Astrocyte (in vitro differentiated cells and primary cell): ENCODE measurements around the gene BRICD5. TPM values are rescaled to one million over a fixed set of nuclear protein-coding genes. Genes with fewer than 3 reads are reported as not detected.

ENCODE experiments used
- DNase-seq: peaks from one replicate; pipeline ENCODE4 v3.0.0-alpha.2; 2010; ENCODE audit warnings: low read depth
- FAIRE-seq: peaks from 2 replicates; lab custom pipeline; 2011; peaks lifted over from hg19 to GRCh38; lab: Jason Lieb, UNC
- H2AFZ ChIP-seq: 2 replicates; pipeline ENCODE4 v1.6.0; 2012; ENCODE audit warnings: low read depth, low read length, inconsistent platforms
- H3K27ac ChIP-seq: 2 replicates; pipeline ENCODE4 v1.5.1; 2011; ENCODE audit warnings: low read depth, low read length, inconsistent platforms
- H3K27me3 ChIP-seq: 2 replicates; pipeline ENCODE4 v1.6.0; 2011; ENCODE audit warnings: low read length, inconsistent platforms; ENCODE audit not compliant: insufficient read depth
- H3K36me3 ChIP-seq: 2 replicates; pipeline ENCODE4 v1.5.1; 2011; ENCODE audit warnings: low read length, inconsistent platforms; ENCODE audit not compliant: insufficient read depth
- H3K4me1 ChIP-seq: 2 replicates; pipeline ENCODE4 v1.5.1; 2011; ENCODE audit warnings: low read length, inconsistent platforms; ENCODE audit not compliant: insufficient read depth
- H3K4me2 ChIP-seq: 2 replicates; pipeline ENCODE4 v1.6.0; 2012; ENCODE audit warnings: low read length, inconsistent platforms
- H3K4me3 ChIP-seq: 2 replicates; pipeline ENCODE4 v1.5.1; 2011; ENCODE audit warnings: low read depth, mild to moderate bottlenecking, low read length, inconsistent platforms; ENCODE audit not compliant: insufficient read depth
- H3K79me2 ChIP-seq: 2 replicates; pipeline ENCODE4 v1.6.0; 2012; ENCODE audit warnings: mild to moderate bottlenecking, low read length, inconsistent platforms; ENCODE audit not compliant: insufficient read depth
- H3K9ac ChIP-seq: 2 replicates; pipeline ENCODE4 v1.6.0; 2012; ENCODE audit warnings: mild to moderate bottlenecking, low read length, inconsistent platforms
- H3K9me3 ChIP-seq: 2 replicates; pipeline ENCODE4 v1.5.1; 2012; ENCODE audit warnings: low read depth, mild to moderate bottlenecking, low read length, inconsistent platforms; ENCODE audit not compliant: insufficient read depth
- H4K20me1 ChIP-seq: 2 replicates; pipeline ENCODE4 v1.6.0; 2012; ENCODE audit warnings: low read length, inconsistent platforms; ENCODE audit not compliant: insufficient read depth
- H3K27ac Mint-ChIP-seq: one replicate; pipeline ENCODE4 v1.8.0; 2021; ENCODE audit warnings: mild to moderate bottlenecking, mixed read lengths; ENCODE audit not compliant: unreplicated experiment
- H3K27me3 Mint-ChIP-seq: one replicate; pipeline ENCODE4 v1.8.0; 2021; ENCODE audit warnings: low read depth, mixed read lengths; ENCODE audit not compliant: unreplicated experiment
- H3K36me3 Mint-ChIP-seq: one replicate; pipeline ENCODE4 v1.8.0; 2021; ENCODE audit warnings: low read depth, mixed read lengths; ENCODE audit not compliant: unreplicated experiment
- H3K4me1 Mint-ChIP-seq: one replicate; pipeline ENCODE4 v1.8.0; 2021; ENCODE audit warnings: low read depth, mixed read lengths; ENCODE audit not compliant: unreplicated experiment
- H3K4me3 Mint-ChIP-seq: one replicate; pipeline ENCODE4 v1.8.0; 2021; ENCODE audit warnings: mild to moderate bottlenecking, moderate library complexity, mixed read lengths; ENCODE audit not compliant: unreplicated experiment
- H3K9me3 Mint-ChIP-seq: one replicate; pipeline ENCODE4 v1.8.0; 2021; ENCODE audit warnings: mild to moderate bottlenecking, mixed read lengths; ENCODE audit not compliant: unreplicated experiment
- CTCF ChIP-seq: IDR thresholded peaks from 2 replicates; pipeline ENCODE4 v1.5.1; 2011; ENCODE audit warnings: low read depth, mild to moderate bottlenecking, inconsistent platforms, low read length, moderate library complexity; ENCODE audit not compliant: insufficient read depth
- EZH2 ChIP-seq: IDR thresholded peaks from 2 replicates; pipeline ENCODE4 v1.6.1; 2012; ENCODE audit warnings: mild to moderate bottlenecking, low read length, inconsistent platforms; ENCODE audit not compliant: insufficient read depth
- total RNA-seq: library from RNA; stranded (reverse); gene quantifications from 2 replicates; pipeline ENCODE4 v1.2.1, GENCODE V29; 2021

BRICD5 gene
- total RNA-seq, 1 donor from 2014 or later = 6.4 TPM

- no peaks in the 10 kb centered on the region for H3K4me1 Mint-ChIP-seq
- DNase-seq (no peak), FAIRE-seq (no peak)
- Histone ChIP-seq H3K9ac (no peak overlapping the region), H3K4me2 (no peak overlapping the region), H3K27ac (no peak overlapping the region), H3K4me1 (peaks cover 10% of the 10 kb centered on the region), H3K36me3 (no peaks in the 10 kb centered on the region), H3K27me3 (peaks cover 4% of the 10 kb centered on the region), H2AFZ (no peak overlapping the region), H4K20me1 (peaks cover 25% of the 10 kb centered on the region), H3K4me3 (no peak overlapping the region), H3K79me2 (no peaks in the 10 kb centered on the region), H3K9me3 (no peaks in the 10 kb centered on the region)
- no peak overlapping the region for H3K4me3 Mint-ChIP-seq
- no peaks in the 10 kb centered on the region for H3K9me3 Mint-ChIP-seq
- no peaks in the 10 kb centered on the region for H3K27me3 Mint-ChIP-seq
- peaks cover 3% of the 10 kb centered on the region for H3K36me3 Mint-ChIP-seq
- TF ChIP-seq EZH2 (peak; percentile 12), CTCF (no peak)
- no peak overlapping the region for H3K27ac Mint-ChIP-seq
Observed at GRCh38 chr16:2237493-2238149, 27.0 kb upstream of the BRICD5 start.

GRCh38 chr16:2237102-2237482 is 26.4 kb upstream of the BRICD5 start:
- Histone ChIP-seq H3K27ac (no peak overlapping the region), H2AFZ (no peak overlapping the region), H4K20me1 (peaks cover 22% of the 10 kb centered on the region), H3K9me3 (no peaks in the 10 kb centered on the region), H3K4me1 (peaks cover 10% of the 10 kb centered on the region), H3K36me3 (no peaks in the 10 kb centered on the region), H3K4me2 (peak overlapping the region; percentile 81), H3K27me3 (peaks cover 4% of the 10 kb centered on the region), H3K79me2 (no peaks in the 10 kb centered on the region), H3K9ac (no peak overlapping the region), H3K4me3 (peak overlapping the region; percentile 17)
- no peak for FAIRE-seq
- no peak overlapping the region for H3K27ac Mint-ChIP-seq
- DNase-seq = no peak
- peaks cover 3% of the 10 kb centered on the region for H3K36me3 Mint-ChIP-seq
- no peaks in the 10 kb centered on the region for H3K27me3 Mint-ChIP-seq
- no peaks in the 10 kb centered on the region for H3K4me1 Mint-ChIP-seq
- peak; percentile 85 for TF ChIP-seq EZH2
- no peak for TF ChIP-seq CTCF
- no peaks in the 10 kb centered on the region for H3K9me3 Mint-ChIP-seq
- H3K4me3 Mint-ChIP-seq = no peak overlapping the region

GRCh38 chr16:2236337-2237101 is 25.9 kb upstream of the BRICD5 start, which contains the start of gene DNASE1L2:
TSS of gene DNASE1L2 (plus strand) at chr16:2236444. CDS start at chr16:2236817, 373 bp downstream.
- FAIRE-seq (no peak), DNase-seq (no peak)
- Mint-ChIP-seq H3K4me3 (peak within 1 kb of the TSS; percentile 20), H3K4me1 (no peaks in the 10 kb centered on the region), H3K36me3 (peaks cover 3% of the 10 kb centered on the region), H3K9me3 (no peaks in the 10 kb centered on the region), H3K27me3 (no peaks in the 10 kb centered on the region), H3K27ac (peak within 1 kb of the TSS; percentile 26)
- no peaks in the 10 kb centered on the region for H3K9me3 ChIP-seq
- peaks cover 27% of the 10 kb centered on the region for H4K20me1 ChIP-seq
- H3K4me3 ChIP-seq = peak within 1 kb of the TSS; percentile 17
- peaks cover 10% of the 10 kb centered on the region for H3K4me1 ChIP-seq
- H3K36me3 ChIP-seq = peaks cover under 1% of the 10 kb centered on the region
- no peaks in the 10 kb centered on the region for H3K79me2 ChIP-seq
- H3K4me2 ChIP-seq = peak within 1 kb of the TSS; percentile 81
- H2AFZ ChIP-seq = no peak within 1 kb of the TSS
- no peak within 1 kb of the TSS for H3K9ac ChIP-seq
- TF ChIP-seq CTCF = no peak
- peak; percentile 35 for TF ChIP-seq EZH2
- no peak within 1 kb of the TSS for H3K27ac ChIP-seq
- peaks cover 4% of the 10 kb centered on the region for H3K27me3 ChIP-seq
